ENCODE measurements around the gene STIM2.

STIM2 gene

DNA sequence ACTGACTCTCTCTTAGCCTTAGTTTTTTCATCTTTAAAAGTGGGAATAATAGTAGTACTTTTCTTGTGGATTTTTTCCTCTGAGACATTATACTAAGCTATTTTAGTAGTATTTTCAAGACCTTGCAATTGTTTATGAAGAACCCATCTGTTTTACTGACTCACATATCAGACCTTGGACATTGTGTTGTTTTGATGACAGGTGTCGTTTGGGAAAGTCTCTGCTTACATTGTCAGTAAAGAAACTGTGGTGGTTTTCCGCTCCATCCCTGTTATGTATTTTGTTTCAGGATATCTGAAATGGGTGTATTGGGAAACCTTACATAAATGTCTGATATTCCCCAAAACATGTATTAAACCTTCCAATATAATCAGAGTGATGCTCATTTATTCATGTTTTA is 92.2 kb downstream of the STIM2 start:
- no peak for DNase-seq (ENCODE audit: low read depth, low spot score)
- ChIA-PET CTCF (no interaction called here), POLR2A (no interaction called here)
- H3K4me3 ChIP-seq (ENCODE audit: low read depth, low read length), result no peak overlapping the region
- TF ChIP-seq CTCF (IDR thresholded peaks at IDR 0.05; ENCODE audit: insufficient read depth, low read length, missing control alignments), result no peak

GRCh38 chr4:26953366-26953765 is 92.7 kb downstream of the STIM2 start:
- no peak for DNase-seq (ENCODE audit: low read depth, low spot score)
- CTCF ChIA-PET, result no interaction called here

GRCh38 chr4:26953770-26954423 is 93.3 kb downstream of the STIM2 start:
- TF ChIP-seq CTCF (IDR thresholded peaks at IDR 0.05; ENCODE audit: insufficient read depth, low read length, missing control alignments), result no peak
- H3K4me3 ChIP-seq (ENCODE audit: low read depth, low read length), result no peak overlapping the region
- POLR2A ChIA-PET, result no interaction called here
- DNase-seq (ENCODE audit: low read depth, low spot score), result no peak
- CTCF ChIA-PET, result no interaction called here

More at GRCh38 chr4:26953366-26953765, 92.7 kb downstream of the STIM2 start:
- POLR2A ChIA-PET, result no interaction called here
- no peak overlapping the region for H3K4me3 ChIP-seq (ENCODE audit: low read depth, low read length)
- no peak for TF ChIP-seq CTCF (IDR thresholded peaks at IDR 0.05; ENCODE audit: insufficient read depth, low read length, missing control alignments)

GRCh38 chr4:26955241-26955640 is 94.6 kb downstream of the STIM2 start:
- CTCF ChIA-PET, result no interaction called here
- no peak for DNase-seq (ENCODE audit: low read depth, low spot score)
- POLR2A ChIA-PET, result no interaction called here
- no peak overlapping the region for H3K4me3 ChIP-seq (ENCODE audit: low read depth, low read length)
- TF ChIP-seq CTCF (IDR thresholded peaks at IDR 0.05; ENCODE audit: insufficient read depth, low read length, missing control alignments), result no peak

GRCh38 chr4:26958925-26959653 is 98.4 kb downstream of the STIM2 start:
- ChIA-PET POLR2A (no interaction called here), CTCF (no interaction called here)
- no peak for TF ChIP-seq CTCF (IDR thresholded peaks at IDR 0.05; ENCODE audit: insufficient read depth, low read length, missing control alignments)
- DNase-seq (ENCODE audit: low read depth, low spot score), result no peak
- H3K4me3 ChIP-seq (ENCODE audit: low read depth, low read length), result no peak overlapping the region

DNA sequence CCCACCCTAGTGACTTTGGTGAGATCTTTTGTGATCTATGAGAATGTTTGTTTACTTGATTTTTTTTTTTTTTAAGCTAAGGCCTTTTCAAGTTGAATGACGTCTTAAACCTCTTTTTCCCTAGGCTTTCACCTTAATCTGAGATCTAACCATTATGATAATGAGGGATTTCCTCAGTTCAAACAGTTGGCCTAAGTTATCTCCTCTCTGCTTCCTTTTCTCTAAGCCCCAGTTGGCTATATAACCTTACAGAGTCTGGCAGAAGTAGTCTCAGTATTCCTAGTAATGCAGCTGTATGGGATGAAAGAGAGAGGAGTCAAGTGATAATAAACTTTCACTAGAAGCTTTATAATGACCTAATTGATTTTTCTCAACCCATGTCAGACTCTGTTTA is 99.0 kb downstream of the STIM2 start:
- ChIA-PET CTCF (no interaction called here), POLR2A (no interaction called here)
- TF ChIP-seq CTCF (IDR thresholded peaks at IDR 0.05; ENCODE audit: insufficient read depth, low read length, missing control alignments), result no peak
- H3K4me3 ChIP-seq (ENCODE audit: low read depth, low read length), result no peak overlapping the region
- no peak for DNase-seq (ENCODE audit: low read depth, low spot score)
